K562 (cell line): ENCODE data around the gene SUB1. TPM values are rescaled to one million over a fixed set of nuclear protein-coding genes. Genes with fewer than 3 reads are reported as not detected.

Source experiments
- ATAC-seq: fragments of 200-7000 bp; cut with Tn5 transposase; 3 replicates; pipeline ENCODE4 v1.9.1; 2020; ENCODE audit warnings: moderate library complexity
- BruUV-seq: library from RNA; stranded (reverse); fragments of 400-500 nt; replicated peaks from 2 replicates; lab custom pipeline; 2021; lab: Mats Ljungman, UMichigan
- CTCF ChIA-PET: fragments of 300-600 bp; formaldehyde crosslinking; extraction: SDS; loops from one replicate; lab custom pipeline; 2021; ENCODE audit warnings: low intra/inter-chr PET ratio; lab: Yijun Ruan, JAX
- POLR2A ChIA-PET: fragments of 300-600, 350-650 bp; sonication (Branson Sonifier 250); formaldehyde crosslinking; extraction: SDS; loops from one replicate; lab custom pipeline; 2021; ENCODE audit warnings: antibody characterized with exemption, inconsistent platforms; lab: Yijun Ruan, JAX
- DNase-seq, 4 experiments: peaks; one replicate each; pipeline versions ENCODE4 v3.0.0 to v3.0.0-alpha.2; 2011 to 2018; ENCODE audit warnings: low spot score in 3 of 4, mixed read lengths in 3 of 4; ENCODE audit errors: extremely low read depth in 1 of 4
- FAIRE-seq: peaks from 2 replicates; lab custom pipeline; 2011; peaks lifted over from hg19 to GRCh38; lab: Jason Lieb, UNC
- H2AFZ ChIP-seq: 2 replicates; pipeline ENCODE4 v1.6.0; 2011; ENCODE audit warnings: low read depth, low read length, control low read depth, inconsistent platforms
- H3K27ac ChIP-seq: fragments of 200-600 bp; 3 replicates; pipeline ENCODE4 v1.8.0; 2011; ENCODE audit warnings: low read depth, mild to moderate bottlenecking, control low read depth, inconsistent platforms, low read length, moderate library complexity, mixed read lengths; ENCODE audit errors: extremely low read depth
- H3K27me3 ChIP-seq, 2 experiments: fragments of 300-600 bp in 1 of 2; 2 replicates in 1 of 2; 3 replicates in 1 of 2; pipeline versions ENCODE4 v1.6.0 to v1.8.0; 2011; ENCODE audit warnings: inconsistent platforms in 2 of 2, low read length in 2 of 2, mild to moderate bottlenecking in 1 of 2, mixed read lengths in 1 of 2, moderate library complexity in 1 of 2; ENCODE audit not compliant: control insufficient read depth in 2 of 2, insufficient read depth in 2 of 2
- H3K36me3 ChIP-seq: fragments of 300-600 bp; 3 replicates; pipeline ENCODE4 v1.8.0; 2011; ENCODE audit warnings: mild to moderate bottlenecking, low read length, inconsistent platforms; ENCODE audit not compliant: control insufficient read depth, insufficient read depth
- H3K4me1 ChIP-seq, 2 experiments: fragments of 200-600 bp in 1 of 2; replicated peaks in 1 of 2; 2 replicates in 1 of 2; 3 replicates in 1 of 2; pipeline versions ENCODE4 v1.5.1 to v1.8.0; 2011; ENCODE audit warnings: inconsistent platforms in 2 of 2, low read length in 2 of 2, mild to moderate bottlenecking in 1 of 2, mixed read lengths in 1 of 2, moderate library complexity in 1 of 2; ENCODE audit not compliant: control insufficient read depth in 2 of 2, insufficient read depth in 2 of 2
- H3K4me2 ChIP-seq: 2 replicates; pipeline ENCODE4 v1.6.1; 2011; ENCODE audit warnings: low read length, control low read depth, inconsistent platforms, mixed read lengths; ENCODE audit not compliant: insufficient read depth
- H3K4me3 ChIP-seq: fragments of 200-600 bp; sonication (generic), shearing (Covaris generic); 2 replicates; pipeline ENCODE4 v1.5.1; 2016; ENCODE audit warnings: control low read depth, inconsistent platforms
- H3K79me2 ChIP-seq: fragments of 200-600 bp; 3 replicates; pipeline ENCODE4 v1.8.0; 2011; ENCODE audit warnings: low read length, inconsistent platforms; ENCODE audit not compliant: control insufficient read depth, insufficient read depth
- H3K9ac ChIP-seq, 2 experiments: 2 replicates each; pipeline versions ENCODE4 v1.6.0 to v1.6.1; 2011; ENCODE audit warnings: low read depth in 2 of 2, low read length in 2 of 2, control low read depth in 1 of 2, inconsistent platforms in 1 of 2, mild to moderate bottlenecking in 1 of 2, mixed read lengths in 1 of 2; ENCODE audit not compliant: insufficient read depth in 1 of 2
- H3K9me1 ChIP-seq: one replicate; pipeline ENCODE4 v1.6.0; 2011; ENCODE audit warnings: inconsistent platforms, mild to moderate bottlenecking, low read length, moderate library complexity; ENCODE audit not compliant: control insufficient read depth, insufficient read depth
- H3K9me3 ChIP-seq: replicated peaks from 2 replicates; pipeline ENCODE4 v1.5.1; 2011; ENCODE audit warnings: low read depth, low read length, inconsistent platforms; ENCODE audit not compliant: control insufficient read depth, insufficient read depth
- H4K20me1 ChIP-seq: replicated peaks from 2 replicates; pipeline ENCODE4 v1.6.1; 2011; ENCODE audit warnings: low read length, inconsistent platforms, mixed read lengths; ENCODE audit not compliant: control insufficient read depth, insufficient read depth
- CREB3 ChIP-seq: fragments of 450-650 bp; conservative IDR thresholded peaks from 2 replicates; pipeline ENCODE4 v1.6.1; 2016; ENCODE audit warnings: missing genetic modification characterization, low read depth, mild to moderate bottlenecking, missing compliant biosample characterization, moderate library complexity
- FOS ChIP-seq: IDR thresholded peaks from 3 replicates; pipeline ENCODE4 v1.6.1; 2011; ENCODE audit not compliant: insufficient read length; ENCODE audit errors: extremely low read depth
- KLF6 ChIP-seq: fragments of 250-450 bp; sonication (Bioruptor Pico); IDR thresholded peaks from 2 replicates; pipeline ENCODE4 v1.4.0; 2020; ENCODE audit warnings: mild to moderate bottlenecking, moderate library complexity, borderline replicate concordance
- RBM14 ChIP-seq: fragments of 200-400 bp; formaldehyde crosslinking; IDR thresholded peaks from 2 replicates; pipeline ENCODE4 v1.6.1; 2018; ENCODE audit warnings: low read depth, mild to moderate bottlenecking, low read length, moderate library complexity, borderline replicate concordance; ENCODE audit not compliant: insufficient read depth
- REST ChIP-seq, 2 experiments: fragments of 450-650 bp; formaldehyde crosslinking in 1 of 2; IDR thresholded peaks; 2 replicates each; pipeline versions ENCODE4 v1.4.0 to v1.6.1; 2014 to 2020; ENCODE audit warnings: mild to moderate bottlenecking in 2 of 2, borderline replicate concordance in 1 of 2, low read depth in 1 of 2
- SMAD3 ChIP-seq: fragments of 450-650 bp; formaldehyde crosslinking; conservative IDR thresholded peaks from 2 replicates; pipeline ENCODE4 v1.4.0; 2020; ENCODE audit warnings: mild to moderate bottlenecking
- ZBTB12 ChIP-seq: fragments of 250-450 bp; sonication (Bioruptor Pico); IDR thresholded peaks from 2 replicates; pipeline ENCODE4 v1.4.0; 2020
- ZNF239 ChIP-seq: fragments of 250-450 bp; sonication (Bioruptor Pico); IDR thresholded peaks from 2 replicates; pipeline ENCODE4 v1.4.0; 2020; ENCODE audit warnings: mild to moderate bottlenecking
- in situ Hi-C: fragments of 300-500 bp; cut with MboI; formaldehyde crosslinking; loops from 4 replicates; pipeline ENCODE4 v1.15.0; 2018; ENCODE audit warnings: inconsistent platforms, mixed read lengths
- intact Hi-C: fragments of 100-400 bp; cut with micrococcal nuclease; formaldehyde crosslinking; loops from 2 replicates; pipeline ENCODE4 v1.14.2; 2022
- polyA plus RNA-seq, 8 experiments: library from polyadenylated mRNA; depleted of rRNA in 4 of 8; stranded (reverse) in 5 of 8; unstranded in 3 of 8; fragments of >200 nt; fragmentation: Nextera tagmentation in 2 of 8; fragmentation: Illumina TruSeq in 1 of 8; extraction: Ambion mirVana in 2 of 8; extraction: Trizol in 1 of 8; gene quantifications; 2 replicates each; pipeline versions ENCODE4 v1.2.1 to v1.2.3, GENCODE V29; 2011 to 2014; ENCODE audit warnings: inconsistent platforms in 1 of 8, missing spikeins in 1 of 8
- total RNA-seq, 7 experiments: library from RNA; depleted of rRNA in 6 of 7; stranded (reverse); fragments of >200 nt in 6 of 7; fragmentation: Illumina TruSeq in 2 of 7; extraction: Trizol in 2 of 7; gene quantifications; 2 replicates each; pipeline versions ENCODE4 v1.2.1 to v1.2.3, GENCODE V29; 2011 to 2021; ENCODE audit warnings: low replicate concordance in 1 of 7
- TF ChIP-seq, protein P1 (sequence below): fragments of 250-450 bp; sonication (Bioruptor Pico); IDR thresholded peaks from 2 replicates; pipeline ENCODE4 v1.8.0; 2022; ENCODE audit warnings: inconsistent platforms, mild to moderate bottlenecking, moderate library complexity, borderline replicate concordance

Gene SUB1
- total and polyA plus RNA-seq, 9 of the 15 experiments (the other 6 are each of a cell fraction or from before 2014, with no cell fraction given), result 336 to 1,031 (median 700) TPM

DNA sequence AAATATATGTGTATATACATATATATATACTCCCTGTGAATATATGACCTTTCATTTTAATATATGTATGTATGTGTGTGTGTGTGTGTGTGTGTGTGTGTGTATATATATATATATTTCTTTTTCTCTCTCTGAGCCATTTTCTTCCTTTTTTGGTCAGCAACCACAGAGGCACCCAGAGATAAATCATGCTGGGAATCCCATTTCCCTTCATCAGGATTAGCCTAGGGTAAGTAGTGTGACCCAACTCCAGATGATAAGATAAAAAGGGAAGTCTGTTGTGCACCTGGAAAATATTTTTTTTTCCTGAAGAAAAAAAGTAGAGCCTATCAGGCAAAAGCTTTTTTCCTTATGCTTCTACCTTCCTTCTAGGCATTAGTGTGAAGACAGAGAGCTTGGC is 25.4 kb upstream of the SUB1 start:
- H3K36me3 ChIP-seq, result no peaks in the 10 kb centered on the region

More for the DNA sequence above, 25.4 kb upstream of the SUB1 start:
- ChIA-PET CTCF (no interaction called here), POLR2A (no interaction called here)
- no peak overlapping the region for H3K4me2 ChIP-seq
- no peak for ATAC-seq
- no peak for FAIRE-seq
- H4K20me1 ChIP-seq, result no peaks in the 10 kb centered on the region
- 0 out of 2 replicates have a peak, but pooled peaks have one; percentile 46 for TF ChIP-seq CREB3
- peak; percentile 32; the same call in 1 of the 2 replicates for TF ChIP-seq ZNF239 (CRISPR knock-in tag)
- TF ChIP-seq SMAD3 (CRISPR knock-in tag), result 0 out of 2 replicates have a peak, but pooled peaks have one; percentile 57
- TF ChIP-seq KLF6 (CRISPR knock-in tag), result 0 out of 2 replicates have a peak, but pooled peaks have one; percentile 29
- TF ChIP-seq FOS, result no peak
- 0 out of 2 replicates have a peak, but pooled peaks have one; percentile 27 for TF ChIP-seq ZBTB12
- TF ChIP-seq RBM14, result no peak
- TF ChIP-seq, protein P1, sequence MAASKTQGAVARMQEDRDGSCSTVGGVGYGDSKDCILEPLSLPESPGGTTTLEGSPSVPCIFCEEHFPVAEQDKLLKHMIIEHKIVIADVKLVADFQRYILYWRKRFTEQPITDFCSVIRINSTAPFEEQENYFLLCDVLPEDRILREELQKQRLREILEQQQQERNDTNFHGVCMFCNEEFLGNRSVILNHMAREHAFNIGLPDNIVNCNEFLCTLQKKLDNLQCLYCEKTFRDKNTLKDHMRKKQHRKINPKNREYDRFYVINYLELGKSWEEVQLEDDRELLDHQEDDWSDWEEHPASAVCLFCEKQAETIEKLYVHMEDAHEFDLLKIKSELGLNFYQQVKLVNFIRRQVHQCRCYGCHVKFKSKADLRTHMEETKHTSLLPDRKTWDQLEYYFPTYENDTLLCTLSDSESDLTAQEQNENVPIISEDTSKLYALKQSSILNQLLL (CRISPR knock-in tag), result no peak
- no peak for TF ChIP-seq REST (IDR thresholded peaks at IDR 0.05; ENCODE audit: borderline replicate concordance)
- TF ChIP-seq REST (CRISPR knock-in tag; IDR thresholded peaks at IDR 0.05; ENCODE audit: low read depth), result no peak
- peak in 1 of 4 experiments; percentile 4 for DNase-seq
- no peaks in the 10 kb centered on the region for H3K79me2 ChIP-seq
- in situ Hi-C loops, result no loop called here
- H3K27ac ChIP-seq, result no peak overlapping the region
- no peaks in the 10 kb centered on the region for H3K9me3 ChIP-seq
- H3K4me1 ChIP-seq, result no peaks in the 10 kb centered on the region
- no peaks in the 10 kb centered on the region for H3K9me1 ChIP-seq
- H2AFZ ChIP-seq, result no peak overlapping the region
- no peaks in the 10 kb centered on the region for H3K27me3 ChIP-seq
- H3K9ac ChIP-seq, result no peak overlapping the region
- no TSS peak for BruUV-seq
- intact Hi-C loops, result no loop called here
- H3K4me3 ChIP-seq, result no peak overlapping the region
